ENCODE measurements around the gene SEC14L2. TPM values are rescaled to one million over a fixed set of nuclear protein-coding genes. Genes with fewer than 3 reads are reported as not detected.

SEC14L2 gene
- total RNA-seq (2014; rRNA removed; shearing (Covaris generic)) (2.1 and 4.2 TPM in 2 replicates), polyA plus RNA-seq (2016; fragmentation: Nextera tagmentation; extraction: Ambion mirVana) (2.2 and 2.5 TPM in 2 replicates)
- long read RNA-seq, full-length matches to known transcripts: 1 of 3 reads
- long read RNA-seq, partial matches to known transcripts: 0 of 3 reads
- long read RNA-seq, other reads (novel, unspliced or antisense): 2 of 3 reads

- DNase-seq (ENCODE audit: low spot score) (peak; percentile 85), ATAC-seq (peak; percentile 84)
- no peak within 1 kb of the TSS for H3K27ac ChIP-seq (ENCODE audit: low read depth)
- no peaks in the 10 kb centered on the region for H4K20me1 ChIP-seq (replicated peaks; ENCODE audit: insufficient read depth)
- H3F3A ChIP-seq (replicated peaks; ENCODE audit: low read depth): no peaks in the 10 kb centered on the region; the same call in 1 of the 2 replicates
- H3K27me3 ChIP-seq (ENCODE audit: insufficient read depth): peaks cover 34% of the 10 kb centered on the region
- peaks cover 43% of the 10 kb centered on the region for H3K27me3 Mint-ChIP-seq (ENCODE audit: insufficient read depth, low read depth, poor library complexity)
- peaks cover 33% of the 10 kb centered on the region for H3K4me1 Mint-ChIP-seq
- no peaks in the 10 kb centered on the region for H3K9me2 ChIP-seq (ENCODE audit: insufficient read depth)
- peak within 1 kb of the TSS; percentile 81 for H3K4me3 ChIP-seq
- H3K9me3 Mint-ChIP-seq: no peaks in the 10 kb centered on the region
- peak; percentile 70 for TF ChIP-seq POLR2AphosphoS5 (IDR thresholded peaks at IDR 0.05; ENCODE audit: low read depth)
- no peak for TF ChIP-seq ZNF462 (CRISPR knock-in tag; IDR thresholded peaks at IDR 0.05)
- H3K4me3 Mint-ChIP-seq: peak within 1 kb of the TSS; percentile 82
- H2AFZ ChIP-seq: peak within 1 kb of the TSS; percentile 96
- H3K36me3 Mint-ChIP-seq (ENCODE audit: low read depth): no peaks in the 10 kb centered on the region; the same call in 2 of the 3 replicates
- H3K4me1 ChIP-seq (ENCODE audit: insufficient read depth): peaks cover 26% of the 10 kb centered on the region
- no peaks in the 10 kb centered on the region for H3K36me3 ChIP-seq (ENCODE audit: insufficient read depth)
- H3K79me2 ChIP-seq (replicated peaks; ENCODE audit: insufficient read depth): no peaks in the 10 kb centered on the region
- H3K4me2 ChIP-seq: peak within 1 kb of the TSS; percentile 93
- H3K27ac Mint-ChIP-seq: no peak within 1 kb of the TSS
These were observed at the start of gene SEC14L2 for GRCh38 chr22:30396871-30397655. TSS of gene SEC14L2 (plus strand) at chr22:30397018. CDS start at chr22:30397117, 99 bp downstream.

- Histone ChIP-seq H4K20me1 (replicated peaks; ENCODE audit: insufficient read depth) (peaks cover 21% of the 10 kb centered on the region), H3K4me3 (no peak overlapping the region), H3K79me2 (replicated peaks; ENCODE audit: insufficient read depth) (peaks cover 45% of the 10 kb centered on the region), H3K4me2 (no peak overlapping the region), H3F3A (replicated peaks; ENCODE audit: low read depth) (0 out of 2 replicates have a peak, but pooled peaks cover 5% of the 10 kb centered on the region), H3K4me1 (ENCODE audit: insufficient read depth) (no peaks in the 10 kb centered on the region), H3K9me2 (ENCODE audit: insufficient read depth) (no peaks in the 10 kb centered on the region), H3K27me3 (ENCODE audit: insufficient read depth) (no peaks in the 10 kb centered on the region), H2AFZ (no peak overlapping the region), H3K27ac (ENCODE audit: low read depth) (no peak overlapping the region), H3K36me3 (ENCODE audit: insufficient read depth) (peaks cover 68% of the 10 kb centered on the region)
- Mint-ChIP-seq H3K27me3 (ENCODE audit: insufficient read depth, low read depth, poor library complexity) (peaks cover 4% of the 10 kb centered on the region), H3K27ac (no peak overlapping the region; the same call in 1 of the 2 replicates), H3K4me1 (no peaks in the 10 kb centered on the region), H3K4me3 (no peak overlapping the region), H3K9me3 (no peaks in the 10 kb centered on the region; the same call in 2 of the 3 replicates), H3K36me3 (ENCODE audit: low read depth) (peaks cover 86% of the 10 kb centered on the region)
- ATAC-seq: no peak
- no peak for DNase-seq (ENCODE audit: low spot score)
- TF ChIP-seq ZNF331 (CRISPR knock-in tag; IDR thresholded peaks at IDR 0.05; ENCODE audit: low read depth) (no peak), EZH2 (IDR thresholded peaks at IDR 0.05; ENCODE audit: low read depth, unreplicated experiment) (no peak), JUNB (IDR thresholded peaks at IDR 0.05; ENCODE audit: unreplicated experiment) (no peak), EZH2phosphoT487 (IDR thresholded peaks at IDR 0.05; ENCODE audit: unreplicated experiment) (no peak), CREB1 (CRISPR knock-in tag; IDR thresholded peaks at IDR 0.05; ENCODE audit: low read depth) (no peak), ETS1 (IDR thresholded peaks at IDR 0.05) (no peak), NANOG (IDR thresholded peaks at IDR 0.05; ENCODE audit: borderline replicate concordance) (no peak)
These were observed 49.4 kb upstream of the SEC14L2 start for GRCh38 chr22:30347255-30347892.
